ENCODE results near the gene SDK1.

DNA sequence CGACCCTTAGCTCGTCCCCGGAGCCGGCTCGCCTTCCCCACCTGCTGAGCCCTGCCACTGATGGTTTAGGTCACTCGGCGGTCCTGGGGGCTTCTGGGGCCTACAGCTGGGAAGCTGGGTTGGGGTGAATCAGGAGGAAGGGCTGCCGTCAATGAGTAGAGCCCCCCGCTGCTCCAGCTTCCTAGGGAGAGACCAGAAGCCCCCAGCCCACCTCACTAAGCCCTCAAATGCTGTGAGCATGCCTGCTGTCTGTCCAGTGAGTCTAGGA, 885.4 kb downstream of the SDK1 start:
- TF ChIP-seq CTCF (IDR thresholded peaks at IDR 0.05) (no peak), POLR2A (IDR thresholded peaks at IDR 0.05) (no peak)
